KMS-11 (cell line): ENCODE results near the gene MC3R.

Experiments
- H2AFZ ChIP-seq: fragments of 200-600 bp; sonication (generic); 2 replicates; pipeline ENCODE4 v1.6.1; 2016; ENCODE audit warnings: antibody characterized with exemption, mixed run types, low read depth
- H3K27ac ChIP-seq: fragments of 200-600 bp; sonication (generic); 2 replicates; pipeline ENCODE4 v1.6.1; 2016; ENCODE audit warnings: mild to moderate bottlenecking, mixed run types
- H3K27me3 ChIP-seq: fragments of 200-600 bp; sonication (generic); 2 replicates; pipeline ENCODE4 v1.6.1; 2017; ENCODE audit warnings: mild to moderate bottlenecking, low read depth, mixed run types, moderate library complexity; ENCODE audit not compliant: insufficient read depth
- H3K36me3 ChIP-seq: fragments of 200-600 bp; sonication (generic); 2 replicates; pipeline ENCODE4 v1.6.1; 2017; ENCODE audit warnings: mild to moderate bottlenecking, mixed run types; ENCODE audit not compliant: insufficient read depth
- H3K4me1 ChIP-seq: fragments of 200-600 bp; sonication (generic); 2 replicates; pipeline ENCODE4 v1.6.1; 2016; ENCODE audit warnings: mild to moderate bottlenecking, low read depth, mixed run types; ENCODE audit not compliant: poor library complexity, severe bottlenecking
- H3K4me2 ChIP-seq: fragments of 200-600 bp; sonication (generic); 2 replicates; pipeline ENCODE4 v1.7.0; 2016; ENCODE audit warnings: mild to moderate bottlenecking, mixed run types
- H3K4me3 ChIP-seq: fragments of 200-600 bp; sonication (generic); IDR thresholded peaks from 2 replicates; pipeline ENCODE4 v1.6.1; 2017; ENCODE audit warnings: low read depth, low read length, mixed read lengths; ENCODE audit not compliant: insufficient read depth
- H3K79me2 ChIP-seq: fragments of 200-600 bp; sonication (generic); 2 replicates; pipeline ENCODE4 v1.6.1; 2016; ENCODE audit warnings: low read depth, mixed run types; ENCODE audit not compliant: insufficient read depth
- H3K9ac ChIP-seq: fragments of 200-600 bp; sonication (generic); 2 replicates; pipeline ENCODE4 v1.6.1; 2016; ENCODE audit warnings: mild to moderate bottlenecking, mixed run types
- H4K20me1 ChIP-seq: fragments of 200-600 bp; sonication (generic); 2 replicates; pipeline ENCODE4 v1.6.1; 2016; ENCODE audit warnings: mild to moderate bottlenecking, mixed run types; ENCODE audit not compliant: insufficient read depth
- CTCF ChIP-seq: fragments of 200-600 bp; sonication (generic); conservative IDR thresholded peaks from 2 replicates; pipeline ENCODE4 v1.6.1; 2017; ENCODE audit warnings: low read depth, mild to moderate bottlenecking, antibody characterized with exemption, low read length, moderate library complexity, mixed read lengths

MC3R gene

GRCh38 chr20:56222945-56223344 lies 25.6 kb upstream of the MC3R start:
- Histone ChIP-seq H3K4me3 (no peak overlapping the region), H3K36me3 (no peaks in the 10 kb centered on the region), H3K9ac (no peak overlapping the region), H3K27ac (no peak overlapping the region), H3K27me3 (no peaks in the 10 kb centered on the region), H2AFZ (no peak overlapping the region), H3K79me2 (no peaks in the 10 kb centered on the region), H4K20me1 (no peaks in the 10 kb centered on the region), H3K4me2 (no peak overlapping the region), H3K4me1 (no peaks in the 10 kb centered on the region)
- no peak for TF ChIP-seq CTCF

- no peaks in the 10 kb centered on the region for H4K20me1 ChIP-seq
- no peaks in the 10 kb centered on the region for H3K27me3 ChIP-seq
- no peak for TF ChIP-seq CTCF
- no peak overlapping the region for H3K27ac ChIP-seq
- H3K79me2 ChIP-seq: no peaks in the 10 kb centered on the region
- no peaks in the 10 kb centered on the region for H3K4me1 ChIP-seq
- no peak overlapping the region for H3K9ac ChIP-seq
- no peak overlapping the region for H3K4me2 ChIP-seq
- no peaks in the 10 kb centered on the region for H3K36me3 ChIP-seq
- no peak overlapping the region for H2AFZ ChIP-seq
- H3K4me3 ChIP-seq: no peak overlapping the region
Measured at GRCh38 chr20:56223352-56223751, 25.2 kb upstream of the MC3R start.

- Histone ChIP-seq H3K27ac (no peak overlapping the region), H3K9ac (no peak overlapping the region), H3K4me2 (no peak overlapping the region), H3K27me3 (no peaks in the 10 kb centered on the region), H3K4me1 (no peaks in the 10 kb centered on the region), H3K36me3 (no peaks in the 10 kb centered on the region), H3K79me2 (no peaks in the 10 kb centered on the region), H2AFZ (no peak overlapping the region), H4K20me1 (no peaks in the 10 kb centered on the region), H3K4me3 (no peak overlapping the region)
- no peak for TF ChIP-seq CTCF
Measured at GRCh38 chr20:56228021-56228420, 20.5 kb upstream of the MC3R start.

GRCh38 chr20:56229812-56230211 lies 18.7 kb upstream of the MC3R start:
- Histone ChIP-seq H3K79me2 (no peaks in the 10 kb centered on the region), H4K20me1 (no peaks in the 10 kb centered on the region), H3K27me3 (no peaks in the 10 kb centered on the region), H3K9ac (no peak overlapping the region), H3K4me1 (no peaks in the 10 kb centered on the region), H3K4me3 (no peak overlapping the region), H2AFZ (no peak overlapping the region), H3K27ac (no peak overlapping the region), H3K4me2 (no peak overlapping the region), H3K36me3 (no peaks in the 10 kb centered on the region)
- TF ChIP-seq CTCF: no peak

- Histone ChIP-seq H3K27me3 (no peaks in the 10 kb centered on the region), H3K36me3 (no peaks in the 10 kb centered on the region), H3K4me1 (no peaks in the 10 kb centered on the region), H3K79me2 (no peaks in the 10 kb centered on the region), H3K27ac (no peak overlapping the region), H4K20me1 (no peaks in the 10 kb centered on the region), H2AFZ (no peak overlapping the region), H3K4me3 (no peak overlapping the region), H3K9ac (no peak overlapping the region), H3K4me2 (no peak overlapping the region)
- TF ChIP-seq CTCF: no peak
Measured at GRCh38 chr20:56234110-56234509, 14.4 kb upstream of the MC3R start.
